Endothelial cell (in vitro differentiated cells): ENCODE measurements around the gene AUNIP. TPM values are rescaled to one million over a fixed set of nuclear protein-coding genes. Genes with fewer than 3 reads are reported as not detected.

Source experiments
- DNase-seq: peaks from one replicate; pipeline ENCODE4 v3.0.0; 2021; ENCODE audit warnings: low spot score
- H3K27ac Mint-ChIP-seq: one replicate; pipeline ENCODE4 v1.8.0; 2021; ENCODE audit warnings: mixed read lengths, inconsistent platforms; ENCODE audit not compliant: unreplicated experiment
- H3K27me3 Mint-ChIP-seq: one replicate; pipeline ENCODE4 v1.8.0; 2021; ENCODE audit warnings: mild to moderate bottlenecking, moderate library complexity, mixed read lengths, inconsistent platforms; ENCODE audit not compliant: unreplicated experiment
- H3K36me3 Mint-ChIP-seq: one replicate; pipeline ENCODE4 v1.8.0; 2021; ENCODE audit warnings: mild to moderate bottlenecking, low read depth, mixed read lengths, inconsistent platforms; ENCODE audit not compliant: unreplicated experiment
- H3K4me1 Mint-ChIP-seq: one replicate; pipeline ENCODE4 v1.8.0; 2021; ENCODE audit warnings: mild to moderate bottlenecking, mixed read lengths, inconsistent platforms; ENCODE audit not compliant: unreplicated experiment
- H3K4me3 Mint-ChIP-seq: one replicate; pipeline ENCODE4 v1.8.0; 2021; ENCODE audit warnings: mild to moderate bottlenecking, mixed read lengths, inconsistent platforms; ENCODE audit not compliant: unreplicated experiment
- H3K9me3 Mint-ChIP-seq: one replicate; pipeline ENCODE4 v1.8.0; 2021; ENCODE audit warnings: mixed read lengths, inconsistent platforms; ENCODE audit not compliant: unreplicated experiment
- total RNA-seq: library from RNA; stranded (reverse); fragmentation: NEBNext Ultra II Directional; extraction: Animal tissue kit (Norgen Biotek cat#: 25700); gene quantifications from one replicate; pipeline ENCODE4 v1.2.1, GENCODE V29; 2021; ENCODE audit not compliant: unreplicated experiment
- TF ChIP-seq, protein P1 (sequence below): fragments of 200-600 bp; sonication (generic); IDR thresholded peaks from one replicate; pipeline ENCODE4 v1.5.0; 2021; ENCODE audit warnings: antibody characterized with exemption; ENCODE audit not compliant: unreplicated experiment

AUNIP gene
- total RNA-seq, 1 donor from 2014 or later, result 3.3 TPM

DNA sequence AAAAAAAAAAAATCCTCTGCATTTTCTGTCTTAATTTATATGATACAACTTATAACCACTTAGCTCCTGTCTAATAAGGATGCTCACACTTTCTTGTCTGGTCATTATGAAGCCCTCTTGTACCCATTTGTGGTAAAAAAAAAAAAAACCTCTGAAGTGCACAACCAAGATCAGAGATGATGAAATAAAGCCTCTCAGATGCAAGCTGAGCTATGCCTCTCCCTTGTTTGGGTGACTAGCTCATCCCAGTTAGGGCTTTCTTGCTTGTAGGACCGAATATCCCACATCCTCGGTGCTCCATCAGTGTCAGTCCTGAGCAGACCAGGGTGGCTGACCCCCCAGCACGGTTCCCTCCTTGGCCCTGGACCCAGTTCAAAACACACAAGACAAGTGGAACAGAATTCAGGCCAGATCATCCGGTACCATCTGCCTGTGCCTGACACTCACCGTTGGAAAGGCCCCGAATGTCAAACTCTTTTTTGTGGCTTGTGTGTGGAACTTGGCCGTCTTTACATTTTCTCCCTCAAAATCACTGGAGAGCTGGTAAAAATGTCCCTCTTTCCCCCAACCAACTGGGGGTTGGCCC lies 65.6 kb downstream of the AUNIP start:
- TF ChIP-seq, protein P1, sequence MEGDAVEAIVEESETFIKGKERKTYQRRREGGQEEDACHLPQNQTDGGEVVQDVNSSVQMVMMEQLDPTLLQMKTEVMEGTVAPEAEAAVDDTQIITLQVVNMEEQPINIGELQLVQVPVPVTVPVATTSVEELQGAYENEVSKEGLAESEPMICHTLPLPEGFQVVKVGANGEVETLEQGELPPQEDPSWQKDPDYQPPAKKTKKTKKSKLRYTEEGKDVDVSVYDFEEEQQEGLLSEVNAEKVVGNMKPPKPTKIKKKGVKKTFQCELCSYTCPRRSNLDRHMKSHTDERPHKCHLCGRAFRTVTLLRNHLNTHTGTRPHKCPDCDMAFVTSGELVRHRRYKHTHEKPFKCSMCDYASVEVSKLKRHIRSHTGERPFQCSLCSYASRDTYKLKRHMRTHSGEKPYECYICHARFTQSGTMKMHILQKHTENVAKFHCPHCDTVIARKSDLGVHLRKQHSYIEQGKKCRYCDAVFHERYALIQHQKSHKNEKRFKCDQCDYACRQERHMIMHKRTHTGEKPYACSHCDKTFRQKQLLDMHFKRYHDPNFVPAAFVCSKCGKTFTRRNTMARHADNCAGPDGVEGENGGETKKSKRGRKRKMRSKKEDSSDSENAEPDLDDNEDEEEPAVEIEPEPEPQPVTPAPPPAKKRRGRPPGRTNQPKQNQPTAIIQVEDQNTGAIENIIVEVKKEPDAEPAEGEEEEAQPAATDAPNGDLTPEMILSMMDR, result no peak
- Mint-ChIP-seq H3K27ac (no peak overlapping the region), H3K27me3 (peaks cover 12% of the 10 kb centered on the region), H3K4me1 (peaks cover 23% of the 10 kb centered on the region), H3K9me3 (no peaks in the 10 kb centered on the region), H3K36me3 (peaks cover 24% of the 10 kb centered on the region), H3K4me3 (no peak overlapping the region)
- no peak for DNase-seq

DNA sequence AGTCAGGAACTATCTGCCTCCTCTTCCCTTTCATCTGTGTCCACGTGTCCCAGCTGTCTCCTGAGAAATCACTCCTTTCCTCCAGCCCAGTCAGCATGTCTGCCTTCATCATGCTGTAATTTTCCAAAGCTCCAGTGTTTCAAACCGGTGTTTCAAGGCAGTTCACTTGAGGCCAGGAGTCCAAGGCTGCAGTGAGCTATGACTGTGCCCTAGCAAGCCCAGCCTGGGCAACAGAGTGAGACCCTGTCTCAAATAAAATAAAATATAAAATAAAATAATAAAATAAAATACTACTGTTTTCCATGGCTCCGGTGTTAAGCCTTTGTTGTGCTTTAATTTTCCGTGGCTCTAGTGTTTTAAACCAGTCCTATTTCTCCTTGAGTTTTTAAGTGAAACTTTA lies 67.1 kb downstream of the AUNIP start:
- peaks cover 9% of the 10 kb centered on the region for H3K4me1 Mint-ChIP-seq
- TF ChIP-seq, protein P1, result no peak
- H3K36me3 Mint-ChIP-seq, result peaks cover 20% of the 10 kb centered on the region
- peak overlapping the region; percentile 79 for H3K27ac Mint-ChIP-seq
- H3K27me3 Mint-ChIP-seq, result peaks cover 9% of the 10 kb centered on the region
- no peaks in the 10 kb centered on the region for H3K9me3 Mint-ChIP-seq
- H3K4me3 Mint-ChIP-seq, result no peak overlapping the region
- DNase-seq, result no peak

DNA sequence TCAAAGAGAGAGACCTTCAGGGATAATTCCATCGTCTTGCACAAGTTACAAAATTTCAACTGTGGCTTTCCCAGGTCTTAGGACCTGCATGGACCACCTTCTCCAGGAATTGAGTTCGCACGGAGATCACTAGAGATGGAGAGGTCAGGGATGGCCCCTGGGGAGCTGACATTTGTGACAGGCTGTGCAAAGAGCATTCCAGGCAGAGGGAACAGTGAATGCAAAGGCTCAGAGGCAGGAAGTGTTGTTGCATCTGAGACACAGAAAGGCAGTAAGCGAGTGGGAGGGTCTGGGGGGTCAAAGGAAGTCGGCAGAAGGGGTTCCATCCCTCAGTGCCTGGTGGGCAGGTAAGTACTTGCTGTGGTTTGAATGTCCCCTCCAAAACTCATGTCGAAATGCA lies 68.8 kb downstream of the AUNIP start:
- Mint-ChIP-seq H3K36me3 (peaks cover 13% of the 10 kb centered on the region), H3K27me3 (peaks cover 5% of the 10 kb centered on the region), H3K4me3 (peak overlapping the region; percentile 32), H3K4me1 (peaks cover 3% of the 10 kb centered on the region), H3K27ac (no peak overlapping the region), H3K9me3 (no peaks in the 10 kb centered on the region)
- no peak for DNase-seq
- TF ChIP-seq, protein P1, result no peak

DNA sequence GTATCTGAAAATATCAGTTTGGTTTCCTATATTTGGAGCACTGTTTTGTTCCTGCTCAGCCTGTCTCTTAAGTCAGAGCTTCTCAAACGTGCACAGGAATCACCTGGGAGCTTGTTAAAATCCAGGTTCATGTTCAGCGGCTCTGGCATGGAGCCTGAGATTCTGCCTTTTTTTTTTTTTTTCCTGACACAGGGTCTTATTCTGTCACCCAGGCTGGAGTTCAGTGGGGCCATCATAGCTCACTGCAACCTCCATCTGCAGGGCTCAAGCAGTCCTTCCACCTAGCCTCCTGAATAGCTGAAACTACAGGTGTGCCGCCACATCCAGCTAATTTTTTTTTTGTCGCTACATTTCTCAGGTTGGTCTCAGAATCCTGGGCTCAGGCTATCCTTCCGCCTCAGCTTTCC lies 71.5 kb downstream of the AUNIP start:
- H3K27me3 Mint-ChIP-seq, result peaks cover 5% of the 10 kb centered on the region
- H3K27ac Mint-ChIP-seq, result no peak overlapping the region
- peaks cover 26% of the 10 kb centered on the region for H3K4me1 Mint-ChIP-seq
- no peak overlapping the region for H3K4me3 Mint-ChIP-seq
- H3K36me3 Mint-ChIP-seq, result peaks cover 25% of the 10 kb centered on the region
- DNase-seq, result no peak
- TF ChIP-seq, protein P1, result no peak
- H3K9me3 Mint-ChIP-seq, result no peaks in the 10 kb centered on the region

DNA sequence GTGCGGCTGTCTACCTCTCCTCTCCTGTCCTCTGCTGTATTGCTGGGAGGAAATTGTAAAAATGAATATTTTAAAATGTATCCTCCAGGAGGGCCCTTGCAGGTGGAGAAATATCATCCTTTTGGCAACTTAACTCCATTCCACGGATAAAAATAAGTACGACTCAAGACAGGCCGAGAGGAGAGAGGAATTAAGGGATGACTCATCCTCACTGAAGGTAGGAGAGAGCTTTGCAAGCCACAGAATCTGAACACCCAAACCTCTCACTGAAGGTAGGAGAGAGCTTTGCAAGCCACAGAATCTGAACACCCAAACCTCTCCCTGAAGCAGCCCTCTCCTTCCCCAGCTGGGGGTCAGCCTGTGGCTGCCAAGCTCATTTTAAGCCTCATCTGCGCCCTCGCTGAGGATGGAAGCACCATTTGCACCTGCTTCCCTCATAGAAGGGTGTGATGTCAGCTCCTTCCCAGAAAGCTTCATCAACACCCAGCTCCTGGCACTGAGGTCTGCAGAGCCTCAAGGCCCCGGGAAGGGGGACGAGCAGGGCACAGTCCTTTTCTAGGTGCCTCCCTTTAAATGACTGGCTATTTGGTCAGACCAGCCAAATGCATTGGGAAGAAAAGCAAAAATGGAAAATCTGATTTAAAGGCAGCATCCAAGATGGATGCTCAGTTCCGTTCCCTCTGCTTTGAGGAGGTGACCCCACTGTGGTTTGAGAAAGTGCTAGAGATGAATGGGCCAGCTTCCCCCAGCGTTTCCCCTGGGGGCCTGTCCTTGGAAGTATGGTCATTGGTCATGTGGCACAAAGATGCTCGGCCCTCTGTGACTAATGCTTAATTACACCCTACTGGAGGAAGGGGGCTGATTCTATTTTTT lies 72.1 kb downstream of the AUNIP start:
- Mint-ChIP-seq H3K27ac (no peak overlapping the region), H3K27me3 (peaks cover 5% of the 10 kb centered on the region), H3K9me3 (no peaks in the 10 kb centered on the region), H3K36me3 (peaks cover 26% of the 10 kb centered on the region), H3K4me1 (peaks cover 30% of the 10 kb centered on the region), H3K4me3 (peak overlapping the region; percentile 18)
- no peak for DNase-seq
- TF ChIP-seq, protein P1, result no peak
